Urinary bladder (tissue), 4 donors: ENCODE data around the gene ACSS1. TPM values are rescaled to one million over a fixed set of nuclear protein-coding genes. Genes with fewer than 3 reads are reported as not detected.

Experiments used
- DNase-seq: peaks from one replicate; pipeline ENCODE4 v3.0.0-alpha.2; 2015; ENCODE audit errors: extremely low spot score
- H3K27ac ChIP-seq: one replicate; pipeline ENCODE4 v1.5.1; 2013; ENCODE audit warnings: low read depth, mild to moderate bottlenecking, moderate library complexity
- H3K36me3 ChIP-seq: one replicate; pipeline ENCODE4 v1.6.1; 2013; ENCODE audit warnings: mild to moderate bottlenecking, moderate library complexity; ENCODE audit not compliant: insufficient read depth
- H3K4me1 ChIP-seq: one replicate; pipeline ENCODE4 v1.6.1; 2013; ENCODE audit warnings: mild to moderate bottlenecking, moderate library complexity; ENCODE audit not compliant: insufficient read depth
- H3K4me3 ChIP-seq: one replicate; pipeline ENCODE4 v1.5.1; 2013; ENCODE audit warnings: low read depth, low read length
- WGBS: extraction: QIAGEN DNeasy Blood & Tissue Kit; methylation state at CpG from one replicate; pipeline ENCODE4 v1.1.7; 2013; 5-methylcytosine and 5-hydroxymethylcytosine counted together
- polyA plus RNA-seq: library from polyadenylated mRNA; stranded (reverse); fragments of 200-250 nt; gene quantifications from one replicate; pipeline ENCODE4 v1.2.3, GENCODE V29; 2013
- total RNA-seq: library from RNA; depleted of rRNA; stranded (reverse); fragments of >200 nt; gene quantifications from one replicate; pipeline ENCODE4 v1.2.3, GENCODE V29; 2014
- donor health status: healthy with polysubstance abuse.
- donor health status: healthy.

The ACSS1 gene
- total and polyA plus RNA-seq, 2 donors = 11.1 to 15.1 TPM

GRCh38 chr20:25042531-25043498 lies 15.1 kb downstream of the ACSS1 start:
- H3K36me3 ChIP-seq = no peaks in the 10 kb centered on the region
- 83% methylated on average over 14 of the region's 14 CpGs for WGBS
- no peaks in the 10 kb centered on the region for H3K4me1 ChIP-seq

DNA sequence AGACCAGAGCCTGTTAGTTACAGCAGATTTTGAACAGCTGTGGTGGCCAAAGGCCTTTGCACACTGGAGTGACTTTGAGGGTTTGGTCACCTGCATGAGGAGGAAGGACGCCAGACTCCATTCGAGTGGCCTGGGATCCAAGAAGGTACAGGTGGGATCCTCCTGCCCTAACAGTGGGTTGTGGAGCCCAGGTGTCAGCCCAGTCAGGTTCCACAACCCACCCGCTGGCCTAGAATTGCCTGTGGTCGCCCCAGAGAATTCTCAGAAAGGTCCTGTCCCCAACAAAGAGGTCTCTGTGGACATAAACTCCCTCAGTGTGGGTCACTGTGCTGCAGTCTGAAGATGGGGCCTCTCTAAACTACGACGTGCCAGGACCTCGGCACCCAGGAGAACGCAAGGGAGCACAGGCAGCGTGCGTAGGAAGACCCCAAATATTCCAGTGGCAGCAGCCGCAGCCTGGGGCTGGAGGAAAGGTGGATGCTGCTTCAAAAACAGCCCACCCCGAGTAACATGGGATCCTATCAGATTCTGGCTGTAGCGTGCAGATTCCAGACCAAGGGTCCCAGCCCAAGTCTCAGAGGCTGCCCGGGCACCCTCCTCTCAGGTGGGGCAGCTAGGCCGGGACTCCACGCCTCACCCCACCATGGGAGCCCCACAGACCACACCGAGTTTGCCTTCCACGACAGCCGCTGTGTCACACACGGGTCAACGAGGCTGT lies 16.0 kb downstream of the ACSS1 start:
- no peaks in the 10 kb centered on the region for H3K4me1 ChIP-seq
- no peak for DNase-seq
- no peaks in the 10 kb centered on the region for H3K36me3 ChIP-seq
- 91% methylated on average over 21 of the region's 21 CpGs for WGBS
- H3K4me3 ChIP-seq = no peak overlapping the region
- no peak overlapping the region for H3K27ac ChIP-seq

More at GRCh38 chr20:25042531-25043498, 15.1 kb downstream of the ACSS1 start:
- no peak overlapping the region for H3K4me3 ChIP-seq
- H3K27ac ChIP-seq = no peak overlapping the region
- DNase-seq = no peak

DNA sequence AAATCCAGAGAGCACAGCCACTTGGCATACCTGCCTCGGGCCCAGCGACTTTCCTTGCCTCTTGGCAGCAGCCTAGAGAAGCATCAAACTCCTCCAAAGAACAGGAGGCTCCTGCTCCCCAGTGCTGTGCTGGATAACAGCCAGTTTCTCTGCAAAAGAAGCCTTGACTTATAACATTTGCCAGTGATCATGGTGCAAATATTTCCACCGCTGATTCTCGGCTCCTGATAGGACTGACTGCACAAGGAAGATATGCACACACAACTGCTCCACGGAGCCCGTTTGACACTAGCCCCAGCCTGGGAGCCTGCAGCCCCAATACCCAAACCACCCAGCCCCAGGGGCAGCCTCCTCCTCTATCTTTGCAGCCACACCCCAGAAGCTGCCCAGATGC lies 17.5 kb downstream of the ACSS1 start:
- Histone ChIP-seq H3K36me3 (no peaks in the 10 kb centered on the region), H3K27ac (no peak overlapping the region), H3K4me1 (no peaks in the 10 kb centered on the region), H3K4me3 (no peak overlapping the region)
- WGBS = 17% methylated on average over 6 of the region's 6 CpGs
- no peak for DNase-seq

GRCh38 chr20:25039697-25040437 lies 18.1 kb downstream of the ACSS1 start:
- Histone ChIP-seq H3K36me3 (no peaks in the 10 kb centered on the region), H3K4me1 (no peaks in the 10 kb centered on the region), H3K27ac (no peak overlapping the region), H3K4me3 (no peak overlapping the region)
- 22% methylated on average over 9 of the region's 9 CpGs for WGBS
- no peak for DNase-seq

- H3K4me3 ChIP-seq = no peak overlapping the region
- H3K27ac ChIP-seq = no peak overlapping the region
- WGBS = 84% methylated on average over 6 of the region's 6 CpGs
- no peaks in the 10 kb centered on the region for H3K36me3 ChIP-seq
- H3K4me1 ChIP-seq = no peaks in the 10 kb centered on the region
- no peak for DNase-seq
These were observed 19.3 kb downstream of the ACSS1 start for GRCh38 chr20:25038591-25039015.

DNA sequence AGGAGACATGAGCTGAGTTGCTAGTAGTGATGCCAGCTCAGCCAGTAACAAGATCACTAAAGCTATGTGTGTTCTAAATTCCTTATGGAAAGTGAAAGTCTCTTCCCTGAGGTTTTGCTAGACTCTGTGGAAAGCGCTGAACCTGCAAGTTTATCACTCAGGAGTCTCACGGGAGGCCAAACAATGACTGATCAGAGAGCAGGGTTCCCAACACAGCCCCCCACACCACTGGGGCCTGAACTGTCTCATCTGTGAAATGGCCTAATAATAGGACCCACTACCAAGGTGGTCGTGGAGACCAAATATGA lies 19.9 kb downstream of the ACSS1 start:
- Histone ChIP-seq H3K27ac (no peak overlapping the region), H3K4me3 (no peak overlapping the region), H3K4me1 (peaks cover 2% of the 10 kb centered on the region), H3K36me3 (no peaks in the 10 kb centered on the region)
- DNase-seq = no peak
- WGBS = 91% methylated on average over 3 of the region's 3 CpGs

- Histone ChIP-seq H3K4me1 (peaks cover 3% of the 10 kb centered on the region), H3K4me3 (no peak overlapping the region), H3K36me3 (no peaks in the 10 kb centered on the region), H3K27ac (no peak overlapping the region)
- WGBS = 86% methylated on average over 15 of the region's 15 CpGs
- DNase-seq = no peak
These were observed 20.4 kb downstream of the ACSS1 start for GRCh38 chr20:25037288-25038102.

GRCh38 chr20:25036331-25036936 lies 21.5 kb downstream of the ACSS1 start:
- Histone ChIP-seq H3K27ac (no peak overlapping the region), H3K4me3 (no peak overlapping the region), H3K4me1 (peaks cover 3% of the 10 kb centered on the region), H3K36me3 (no peaks in the 10 kb centered on the region)
- no peak for DNase-seq
- WGBS = 43% methylated on average over 7 of the region's 7 CpGs

DNA sequence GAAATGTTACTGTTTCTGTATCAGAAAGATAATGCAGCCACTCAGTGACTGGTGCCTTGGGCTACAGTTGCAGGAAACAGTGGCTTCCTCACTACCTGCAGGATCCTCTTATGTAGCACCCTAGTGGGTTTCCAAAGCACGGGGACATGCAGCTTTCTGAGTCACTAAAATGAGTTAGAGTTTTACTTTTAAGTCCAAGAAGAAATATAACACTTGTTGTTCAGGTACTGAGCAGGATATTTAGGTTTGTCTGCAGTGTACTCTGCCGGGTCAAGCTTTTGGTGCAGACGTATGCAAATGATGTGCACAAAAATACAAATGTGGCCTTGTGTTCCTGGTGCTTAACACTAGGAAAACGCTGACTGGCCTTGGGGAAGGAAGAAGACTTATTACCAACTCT lies 22.0 kb downstream of the ACSS1 start:
- H3K4me1 ChIP-seq = peaks cover 3% of the 10 kb centered on the region
- no peaks in the 10 kb centered on the region for H3K36me3 ChIP-seq
- no peak for DNase-seq
- H3K4me3 ChIP-seq = no peak overlapping the region
- 65% methylated on average over 4 of the region's 4 CpGs for WGBS
- no peak overlapping the region for H3K27ac ChIP-seq

DNA sequence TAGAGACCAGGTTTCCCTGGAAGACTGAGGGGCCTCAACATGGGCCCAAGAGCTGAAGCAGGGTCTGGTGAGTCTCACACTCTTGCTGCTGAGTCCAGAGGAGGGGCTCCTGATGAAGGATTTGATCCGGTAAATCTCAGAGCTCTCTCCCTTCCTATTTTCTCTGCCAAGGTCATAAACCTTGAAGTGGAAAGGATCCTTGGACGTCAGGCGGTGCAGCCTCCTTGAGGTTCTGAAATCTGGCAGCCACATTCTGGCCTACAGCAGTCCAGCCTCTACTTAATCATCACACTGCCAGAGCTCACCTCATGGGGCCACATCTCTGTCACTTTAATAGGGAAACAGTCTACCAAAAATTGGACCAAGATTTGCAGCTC lies 24.0 kb downstream of the ACSS1 start:
- H3K27ac ChIP-seq = no peak overlapping the region
- DNase-seq = no peak

GRCh38 chr20:25033265-25033923 lies 24.5 kb downstream of the ACSS1 start:
- peaks cover 3% of the 10 kb centered on the region for H3K4me1 ChIP-seq
- no peak for DNase-seq
- no peak overlapping the region for H3K27ac ChIP-seq
- no peaks in the 10 kb centered on the region for H3K36me3 ChIP-seq
- WGBS = 42% methylated on average over 6 of the region's 6 CpGs
- no peak overlapping the region for H3K4me3 ChIP-seq

More for the DNA sequence above, 24.0 kb downstream of the ACSS1 start:
- H3K4me3 ChIP-seq = no peak overlapping the region
- H3K36me3 ChIP-seq = no peaks in the 10 kb centered on the region
- H3K4me1 ChIP-seq = peaks cover 3% of the 10 kb centered on the region
- 42% methylated on average over 3 of the region's 3 CpGs for WGBS

DNA sequence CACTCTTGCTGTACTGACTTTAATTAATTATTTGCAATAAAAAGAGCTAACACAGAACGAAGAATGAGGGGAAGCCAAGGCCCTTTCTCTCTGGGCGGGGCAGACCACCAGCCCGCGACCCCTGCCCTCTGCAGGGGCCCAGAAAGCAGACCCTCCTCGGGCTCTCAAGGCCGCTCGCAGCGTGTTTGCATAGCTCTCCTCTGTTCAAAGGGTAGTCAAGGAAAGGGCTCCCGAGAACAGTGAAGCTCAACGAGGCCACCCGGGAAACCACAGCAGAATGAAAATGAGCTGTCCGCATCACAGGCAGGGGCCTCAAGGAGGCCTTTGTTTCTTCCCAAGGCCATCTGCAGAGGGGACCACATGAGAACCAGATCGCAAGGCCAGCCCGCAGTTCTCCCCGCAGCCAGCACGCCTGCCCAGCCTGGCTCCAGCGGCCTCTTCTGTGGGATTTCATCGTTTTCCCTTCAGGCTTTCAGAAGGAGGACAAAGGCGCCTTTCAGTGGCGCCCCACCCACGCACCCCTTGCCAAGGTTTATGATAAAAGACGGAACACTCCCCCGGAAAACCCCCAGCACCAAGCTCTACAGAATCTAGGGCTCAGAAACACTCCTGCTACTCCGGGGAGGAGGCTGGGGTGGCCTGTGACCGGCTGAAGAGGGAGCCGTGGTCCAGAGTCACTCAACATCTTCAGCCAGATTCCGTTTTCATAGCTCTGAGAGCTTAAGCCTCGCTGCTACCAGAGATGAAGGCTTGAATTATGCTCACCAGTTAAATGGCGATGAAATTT lies 25.3 kb downstream of the ACSS1 start:
- no peak overlapping the region for H3K4me3 ChIP-seq
- H3K27ac ChIP-seq = no peak overlapping the region
- no peak for DNase-seq
- no peaks in the 10 kb centered on the region for H3K36me3 ChIP-seq
- peaks cover 3% of the 10 kb centered on the region for H3K4me1 ChIP-seq
- WGBS = 45% methylated on average over 29 of the region's 29 CpGs
